OCI-LY1 (cell line): ENCODE results near the gene EML4.

Experiments used
- H2AFZ ChIP-seq: fragments of 200-600 bp; sonication (generic), shearing (Covaris generic); 2 replicates; pipeline ENCODE4 v1.6.0; 2014; ENCODE audit warnings: antibody characterized with exemption, mild to moderate bottlenecking, low read length
- H3F3A ChIP-seq: fragments of 200-600 bp; sonication (generic), shearing (Covaris generic); 2 replicates; pipeline ENCODE4 v1.6.0; 2014; ENCODE audit warnings: mild to moderate bottlenecking, antibody characterized with exemption, low read length, moderate library complexity; ENCODE audit not compliant: insufficient read depth
- H3K27ac ChIP-seq: fragments of 200-600 bp; sonication (generic); 2 replicates; pipeline ENCODE4 v1.5.1; 2014; ENCODE audit warnings: low read length, mixed run types, mild to moderate bottlenecking, low read depth; ENCODE audit not compliant: poor library complexity, severe bottlenecking
- H3K27me3 ChIP-seq: fragments of 200-600 bp; sonication (generic); 2 replicates; pipeline ENCODE4 v1.6.0; 2014; ENCODE audit warnings: antibody characterized with exemption, mild to moderate bottlenecking, low read length, moderate library complexity; ENCODE audit not compliant: insufficient read depth
- H3K36me3 ChIP-seq: fragments of 200-600 bp; sonication (generic); 2 replicates; pipeline ENCODE4 v1.6.1; 2014; ENCODE audit warnings: mild to moderate bottlenecking, antibody characterized with exemption, low read length, moderate library complexity, mixed read lengths; ENCODE audit not compliant: insufficient read depth
- H3K4me1 ChIP-seq: fragments of 200-600 bp; sonication (generic); 2 replicates; pipeline ENCODE4 v1.5.1; 2014; ENCODE audit warnings: mild to moderate bottlenecking, low read length, moderate library complexity; ENCODE audit not compliant: insufficient read depth, severe bottlenecking
- H3K4me2 ChIP-seq: fragments of 200-600 bp; sonication (generic), shearing (Covaris generic); 2 replicates; pipeline ENCODE4 v1.6.1; 2014; ENCODE audit warnings: low read length
- H3K4me3 ChIP-seq: fragments of 200-600 bp; sonication (generic); 2 replicates; pipeline ENCODE4 v1.5.1; 2014; ENCODE audit warnings: low read length, low read depth, mild to moderate bottlenecking, mixed read lengths; ENCODE audit not compliant: poor library complexity, severe bottlenecking
- H3K79me2 ChIP-seq: fragments of 200-600 bp; shearing (Covaris generic); 2 replicates; pipeline ENCODE4 v1.6.1; 2016; ENCODE audit warnings: mixed run types, low read length, mixed read lengths; ENCODE audit not compliant: insufficient read depth
- H3K9ac ChIP-seq: fragments of 200-600 bp; sonication (generic), shearing (Covaris generic); 2 replicates; pipeline ENCODE4 v1.6.1; 2014; ENCODE audit warnings: mild to moderate bottlenecking, low read length, mixed read lengths
- H3K9me2 ChIP-seq: fragments of 200-600 bp; sonication (generic), shearing (Covaris generic); 2 replicates; pipeline ENCODE4 v1.6.1; 2014; ENCODE audit warnings: low read depth, mild to moderate bottlenecking, low read length, mixed read lengths
- H3K9me3 ChIP-seq: fragments of 200-600 bp; shearing (Covaris generic); 2 replicates; pipeline ENCODE4 v1.6.1; 2014; ENCODE audit warnings: low read length, mixed read lengths
- H4K20me1 ChIP-seq: fragments of 200-600 bp; sonication (generic), shearing (Covaris generic); 2 replicates; pipeline ENCODE4 v1.6.0; 2016; ENCODE audit warnings: mild to moderate bottlenecking, low read length; ENCODE audit not compliant: insufficient read depth
- CTCF ChIP-seq: fragments of 200-600 bp; sonication (generic), shearing (Covaris generic); IDR thresholded peaks from 2 replicates; pipeline ENCODE4 v1.5.1; 2017; ENCODE audit warnings: mild to moderate bottlenecking, antibody characterized with exemption, low read length, moderate library complexity, mixed read lengths
- EZH2 ChIP-seq: fragments of 200-600 bp; sonication (generic), shearing (Covaris generic); IDR thresholded peaks from 2 replicates; pipeline ENCODE4 v1.8.0; 2017; ENCODE audit warnings: borderline replicate concordance, mixed run types, mild to moderate bottlenecking, antibody characterized with exemption, low read length, moderate library complexity, mixed read lengths

The EML4 gene

GRCh38 chr2:42229949-42230348, 60.8 kb downstream of the EML4 start:
- Histone ChIP-seq H3K4me2 (no peak overlapping the region), H3K27ac (no peak overlapping the region), H4K20me1 (no peaks in the 10 kb centered on the region), H3K79me2 (no peaks in the 10 kb centered on the region), H2AFZ (no peak overlapping the region), H3K4me1 (no peaks in the 10 kb centered on the region), H3K9ac (no peak overlapping the region), H3K9me2 (no peaks in the 10 kb centered on the region), H3K9me3 (no peaks in the 10 kb centered on the region), H3K36me3 (no peaks in the 10 kb centered on the region), H3F3A (no peaks in the 10 kb centered on the region), H3K27me3 (no peaks in the 10 kb centered on the region), H3K4me3 (no peak overlapping the region)
- TF ChIP-seq CTCF (no peak), EZH2 (no peak)

- H4K20me1 ChIP-seq, result no peaks in the 10 kb centered on the region
- no peak overlapping the region for H3K4me2 ChIP-seq
- no peaks in the 10 kb centered on the region for H3K4me1 ChIP-seq
- no peaks in the 10 kb centered on the region for H3K9me2 ChIP-seq
- no peaks in the 10 kb centered on the region for H3K79me2 ChIP-seq
- H3K9me3 ChIP-seq, result no peaks in the 10 kb centered on the region
- H3F3A ChIP-seq, result no peaks in the 10 kb centered on the region
- no peak overlapping the region for H3K9ac ChIP-seq
- H3K4me3 ChIP-seq, result no peak overlapping the region
- no peak for TF ChIP-seq EZH2
- TF ChIP-seq CTCF, result no peak
- no peaks in the 10 kb centered on the region for H3K27me3 ChIP-seq
- no peak overlapping the region for H2AFZ ChIP-seq
- no peak overlapping the region for H3K27ac ChIP-seq
- no peaks in the 10 kb centered on the region for H3K36me3 ChIP-seq
Measured at GRCh38 chr2:42230891-42231290, 61.7 kb downstream of the EML4 start.

GRCh38 chr2:42232024-42232423, 62.9 kb downstream of the EML4 start:
- H3F3A ChIP-seq, result no peaks in the 10 kb centered on the region
- no peaks in the 10 kb centered on the region for H3K79me2 ChIP-seq
- no peaks in the 10 kb centered on the region for H3K4me1 ChIP-seq
- H3K27ac ChIP-seq, result no peak overlapping the region
- no peaks in the 10 kb centered on the region for H3K36me3 ChIP-seq
- H3K9me2 ChIP-seq, result no peaks in the 10 kb centered on the region
- no peak overlapping the region for H3K9ac ChIP-seq
- no peaks in the 10 kb centered on the region for H4K20me1 ChIP-seq
- TF ChIP-seq CTCF (no peak), EZH2 (no peak)
- no peaks in the 10 kb centered on the region for H3K9me3 ChIP-seq
- H2AFZ ChIP-seq, result no peak overlapping the region
- no peak overlapping the region for H3K4me2 ChIP-seq
- no peak overlapping the region for H3K4me3 ChIP-seq
- no peaks in the 10 kb centered on the region for H3K27me3 ChIP-seq
